PC-3 (cell line): Measurements from ENCODE around the gene RGS13. TPM values are rescaled to one million over a fixed set of nuclear protein-coding genes. Genes with fewer than 3 reads are reported as not detected.

Experiments used
- ATAC-seq: fragments of 200-7000 bp; cut with Tn5 transposase; 2 replicates; pipeline ENCODE4 v1.9.1; 2020; ENCODE audit warnings: mild to moderate bottlenecking, moderate library complexity
- BruUV-seq: library from RNA; stranded (reverse); fragments of 400-500 nt; replicated peaks from 2 replicates; lab custom pipeline; 2021; lab: Mats Ljungman, UMichigan
- CTCF ChIA-PET: fragments of 300-600 bp; sonication (Branson Sonifier 250); formaldehyde crosslinking; loops from one replicate; lab custom pipeline; 2022; ENCODE audit warnings: antibody characterized with exemption; lab: Charles Lee
- POLR2A ChIA-PET: fragments of 300-600 bp; sonication (Branson Sonifier 250); formaldehyde crosslinking; loops from one replicate; lab custom pipeline; 2022; ENCODE audit warnings: antibody characterized with exemption; ENCODE audit not compliant: unreplicated experiment; lab: Charles Lee
- DNase-seq: peaks from one replicate; pipeline ENCODE4 v3.0.0-alpha.2; 2015
- H2AFZ ChIP-seq: fragments of 300-600 bp; sonication (generic); 2 replicates; pipeline ENCODE4 v1.6.0; 2016; ENCODE audit warnings: antibody characterized with exemption, low read length
- H3F3A ChIP-seq: fragments of 300-600 bp; sonication (generic); one replicate; pipeline ENCODE4 v1.6.0; 2017; ENCODE audit warnings: antibody characterized with exemption, low read length, control low read depth, mild to moderate bottlenecking; ENCODE audit not compliant: unreplicated experiment
- H3K27ac ChIP-seq: fragments of 300-600 bp; sonication (generic); 2 replicates; pipeline ENCODE4 v1.5.1; 2016; ENCODE audit warnings: mild to moderate bottlenecking, low read length
- H3K27me3 ChIP-seq: fragments of 300-600 bp; sonication (generic); 2 replicates; pipeline ENCODE4 v1.6.1; 2016; ENCODE audit warnings: low read length, mixed read lengths
- H3K36me3 ChIP-seq: fragments of 300-600 bp; sonication (generic); 2 replicates; pipeline ENCODE4 v1.6.1; 2016; ENCODE audit warnings: low read depth, mixed run types, low read length, mixed read lengths
- H3K4me1 ChIP-seq: fragments of 300-600 bp; sonication (generic); 2 replicates; pipeline ENCODE4 v1.5.1; 2016; ENCODE audit warnings: low read length; ENCODE audit not compliant: insufficient read depth
- H3K4me2 ChIP-seq: fragments of 300-600 bp; sonication (generic); 2 replicates; pipeline ENCODE4 v1.6.0; 2016; ENCODE audit warnings: low read length
- H3K4me3 ChIP-seq: fragments of 300-600 bp; sonication (generic); 2 replicates; pipeline ENCODE4 v1.5.1; 2016; ENCODE audit warnings: mild to moderate bottlenecking, low read length, mixed read lengths
- H3K79me2 ChIP-seq: fragments of 300-600 bp; sonication (generic); 2 replicates; pipeline ENCODE4 v1.6.1; 2017; ENCODE audit warnings: low read length, mixed read lengths
- H3K9ac ChIP-seq: fragments of 300-600 bp; sonication (generic); 2 replicates; pipeline ENCODE4 v1.6.0; 2016; ENCODE audit warnings: mild to moderate bottlenecking, low read length
- H3K9me2 ChIP-seq: fragments of 300-600 bp; sonication (generic); replicated peaks from 2 replicates; pipeline ENCODE4 v1.6.1; 2016; ENCODE audit warnings: mixed run types, low read length, mixed read lengths
- H3K9me3 ChIP-seq: fragments of 300-600 bp; sonication (generic); 2 replicates; pipeline ENCODE4 v1.6.1; 2016; ENCODE audit warnings: low read length, mixed read lengths
- H4K20me1 ChIP-seq: fragments of 300-600 bp; sonication (generic); 2 replicates; pipeline ENCODE4 v1.6.1; 2016; ENCODE audit warnings: low read length, mixed read lengths
- EZH2 ChIP-seq: fragments of 300-600 bp; sonication (generic); IDR thresholded peaks from one replicate; pipeline ENCODE4 v1.6.1; 2017; ENCODE audit warnings: antibody characterized with exemption, mild to moderate bottlenecking, low read length; ENCODE audit not compliant: unreplicated experiment
- EZH2phosphoT487 ChIP-seq: fragments of 300-600 bp; sonication (generic); IDR thresholded peaks from 2 replicates; pipeline ENCODE4 v1.6.1; 2018; ENCODE audit warnings: mild to moderate bottlenecking, antibody characterized with exemption, low read length, borderline replicate concordance
- intact Hi-C: fragments of 100-400 bp; cut with micrococcal nuclease; formaldehyde crosslinking; loops from 2 replicates; pipeline ENCODE4 v1.9.0; 2023
- total RNA-seq: library from RNA; depleted of rRNA; stranded (reverse); fragments of >200 nt; gene quantifications from 2 replicates; pipeline ENCODE4 v1.2.3, GENCODE V29; 2014
- TF ChIP-seq, protein P1 (sequence below): fragments of 300-600 bp; sonication (generic); conservative IDR thresholded peaks from 2 replicates; pipeline ENCODE4 v1.5.1; 2017; ENCODE audit warnings: antibody characterized with exemption, low read depth, mild to moderate bottlenecking, low read length

RGS13 gene
- total RNA-seq, 1 experiment from 2014 or later = 0.22 TPM

DNA sequence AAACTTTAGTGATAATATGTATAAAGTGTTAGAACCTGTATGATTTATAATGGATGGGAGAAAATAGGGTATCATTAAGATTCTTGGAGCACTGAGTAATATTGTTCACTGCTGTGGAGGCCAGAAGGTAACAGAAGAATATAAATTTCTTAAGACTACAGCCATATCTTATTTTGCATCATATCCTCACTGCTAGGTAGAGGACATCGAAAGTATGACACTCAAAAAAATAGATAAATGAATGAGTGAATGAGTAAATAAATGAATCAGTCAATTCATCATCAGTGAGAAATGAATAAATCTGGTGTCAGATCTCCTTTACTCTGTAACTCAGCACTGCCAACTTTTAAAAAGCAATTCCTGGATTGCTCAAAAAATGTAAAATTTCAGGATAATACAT lies 33.2 kb downstream of the RGS13 start:
- BruUV-seq = no TSS peak
- intact Hi-C loops = loop anchor here (2.0 to 10.0 kb wide), 3 partner anchors 54 to 138 kb away; no protein-coding TSS in a partner anchor
- no peaks in the 10 kb centered on the region for H3K9me2 ChIP-seq
- H3K4me3 ChIP-seq = peak overlapping the region; percentile 38; the same call in 1 of the 2 replicates
- H3F3A ChIP-seq = peaks cover 4% of the 10 kb centered on the region
- POLR2A ChIA-PET = interaction anchor here (1.2 kb wide), 1 partner anchor 195 kb away, joined by 9 read pairs; no protein-coding TSS in a partner anchor
- peaks cover 22% of the 10 kb centered on the region for H3K4me1 ChIP-seq
- peak overlapping the region; percentile 96 for H3K27ac ChIP-seq
- DNase-seq (peak; percentile 68), ATAC-seq (peak; percentile 86)
- no peaks in the 10 kb centered on the region for H4K20me1 ChIP-seq
- TF ChIP-seq EZH2 = no peak
- TF ChIP-seq, protein P1, sequence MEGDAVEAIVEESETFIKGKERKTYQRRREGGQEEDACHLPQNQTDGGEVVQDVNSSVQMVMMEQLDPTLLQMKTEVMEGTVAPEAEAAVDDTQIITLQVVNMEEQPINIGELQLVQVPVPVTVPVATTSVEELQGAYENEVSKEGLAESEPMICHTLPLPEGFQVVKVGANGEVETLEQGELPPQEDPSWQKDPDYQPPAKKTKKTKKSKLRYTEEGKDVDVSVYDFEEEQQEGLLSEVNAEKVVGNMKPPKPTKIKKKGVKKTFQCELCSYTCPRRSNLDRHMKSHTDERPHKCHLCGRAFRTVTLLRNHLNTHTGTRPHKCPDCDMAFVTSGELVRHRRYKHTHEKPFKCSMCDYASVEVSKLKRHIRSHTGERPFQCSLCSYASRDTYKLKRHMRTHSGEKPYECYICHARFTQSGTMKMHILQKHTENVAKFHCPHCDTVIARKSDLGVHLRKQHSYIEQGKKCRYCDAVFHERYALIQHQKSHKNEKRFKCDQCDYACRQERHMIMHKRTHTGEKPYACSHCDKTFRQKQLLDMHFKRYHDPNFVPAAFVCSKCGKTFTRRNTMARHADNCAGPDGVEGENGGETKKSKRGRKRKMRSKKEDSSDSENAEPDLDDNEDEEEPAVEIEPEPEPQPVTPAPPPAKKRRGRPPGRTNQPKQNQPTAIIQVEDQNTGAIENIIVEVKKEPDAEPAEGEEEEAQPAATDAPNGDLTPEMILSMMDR = no peak
- TF ChIP-seq EZH2phosphoT487 = no peak
- peak overlapping the region; percentile 52; the same call in 1 of the 2 replicates for H2AFZ ChIP-seq
- no peaks in the 10 kb centered on the region for H3K27me3 ChIP-seq
- H3K4me2 ChIP-seq = peak overlapping the region; percentile 78
- no peaks in the 10 kb centered on the region for H3K9me3 ChIP-seq
- CTCF ChIA-PET = no interaction called here
- no peaks in the 10 kb centered on the region for H3K79me2 ChIP-seq
- peak overlapping the region; percentile 68 for H3K9ac ChIP-seq
- H3K36me3 ChIP-seq = no peaks in the 10 kb centered on the region

DNA sequence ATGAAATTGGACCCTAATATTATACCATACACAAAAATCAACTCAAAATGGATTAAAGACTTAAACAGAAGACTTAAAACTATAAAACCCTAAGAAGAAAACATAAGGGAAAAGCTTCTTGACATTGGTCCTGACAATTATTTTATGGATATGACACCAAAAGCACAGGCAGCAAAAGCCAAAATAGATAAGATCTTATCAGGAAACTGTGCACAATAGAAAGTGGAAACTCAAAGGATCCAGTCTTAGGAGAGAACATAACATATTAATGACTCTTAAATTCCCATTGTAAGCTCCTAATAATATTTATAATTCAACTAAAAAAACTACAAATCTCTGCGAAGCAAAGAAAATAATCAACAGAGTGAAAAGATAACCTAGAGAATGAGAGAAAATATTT lies 39.8 kb downstream of the RGS13 start:
- H3K4me2 ChIP-seq = no peak overlapping the region
- H3K9ac ChIP-seq = no peak overlapping the region
- no peaks in the 10 kb centered on the region for H3K27me3 ChIP-seq
- H3K9me2 ChIP-seq = no peaks in the 10 kb centered on the region
- POLR2A ChIA-PET = no interaction called here
- H3K36me3 ChIP-seq = no peaks in the 10 kb centered on the region
- CTCF ChIA-PET = no interaction called here
- no peaks in the 10 kb centered on the region for H4K20me1 ChIP-seq
- no TSS peak for BruUV-seq
- no peaks in the 10 kb centered on the region for H3K9me3 ChIP-seq
- H3K4me1 ChIP-seq = peaks cover 7% of the 10 kb centered on the region; the same call in 1 of the 2 replicates
- H2AFZ ChIP-seq = no peak overlapping the region
- H3K79me2 ChIP-seq = no peaks in the 10 kb centered on the region
- H3K4me3 ChIP-seq = no peak overlapping the region
- ATAC-seq (no peak), DNase-seq (no peak)
- intact Hi-C loops = no loop called here
- no peak overlapping the region for H3K27ac ChIP-seq
- H3F3A ChIP-seq = no peaks in the 10 kb centered on the region
- no peak for TF ChIP-seq EZH2
- TF ChIP-seq EZH2phosphoT487 = no peak
- TF ChIP-seq, protein P1 = no peak

DNA sequence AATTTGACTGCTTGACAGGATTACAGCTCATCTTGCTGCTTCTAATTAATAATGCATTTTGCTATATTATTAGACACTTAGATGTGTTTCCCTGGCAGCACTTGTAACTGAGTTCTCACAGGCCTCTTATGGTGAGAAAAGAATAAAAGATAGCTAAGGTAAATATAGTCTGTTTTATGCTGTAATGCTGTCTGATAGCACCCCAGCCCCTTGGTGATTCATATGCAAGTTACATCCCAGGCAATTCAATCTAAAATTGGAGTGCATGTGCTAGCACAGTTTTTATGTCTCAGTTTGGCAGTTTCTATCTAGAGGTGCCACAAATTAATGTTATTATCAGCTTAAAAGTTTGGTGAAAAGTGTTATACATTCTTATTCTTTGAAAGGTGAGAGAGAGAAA lies 42.2 kb downstream of the RGS13 start:
- intact Hi-C loops = no loop called here
- CTCF ChIA-PET = no interaction called here
- Histone ChIP-seq H3K27me3 (no peaks in the 10 kb centered on the region), H3K79me2 (no peaks in the 10 kb centered on the region), H4K20me1 (no peaks in the 10 kb centered on the region), H3K4me1 (peaks cover 7% of the 10 kb centered on the region; the same call in 1 of the 2 replicates), H3K36me3 (no peaks in the 10 kb centered on the region), H3F3A (no peaks in the 10 kb centered on the region), H3K9me2 (no peaks in the 10 kb centered on the region), H2AFZ (no peak overlapping the region), H3K4me3 (no peak overlapping the region), H3K27ac (no peak overlapping the region), H3K9ac (no peak overlapping the region), H3K9me3 (no peaks in the 10 kb centered on the region), H3K4me2 (no peak overlapping the region)
- BruUV-seq = no TSS peak
- DNase-seq = no peak
- POLR2A ChIA-PET = interaction anchor here (0.7 kb wide), 1 partner anchor 182 kb away, joined by 5 read pairs; no protein-coding TSS in a partner anchor
- ATAC-seq = no peak
- TF ChIP-seq EZH2 = no peak
- no peak for TF ChIP-seq EZH2phosphoT487
- TF ChIP-seq, protein P1 = no peak
